ENCODE data around the gene CST3.
"Not testable (repeated sequence)": the region's sequence is repeated elsewhere in the genome, so short reads cannot be mapped to it uniquely, and the experiment has no call there.

The CST3 gene

GRCh38 chr20:23661002-23661429 lies 23.3 kb upstream of the CST3 start:
- DNase-seq = no peak

GRCh38 chr20:23659989-23660837 lies 22.5 kb upstream of the CST3 start:
- no peak for DNase-seq

- not testable (repeated sequence) for DNase-seq
Observed at GRCh38 chr20:23659610-23659988, 21.8 kb upstream of the CST3 start.

- no peak for DNase-seq
Observed at GRCh38 chr20:23658989-23659609, 21.3 kb upstream of the CST3 start.

- no peak for DNase-seq
Observed at GRCh38 chr20:23658336-23658735, 20.6 kb upstream of the CST3 start.

GRCh38 chr20:23657202-23657601 lies 19.4 kb upstream of the CST3 start:
- no peak for DNase-seq

GRCh38 chr20:23656372-23656771 lies 18.6 kb upstream of the CST3 start:
- DNase-seq = no peak

GRCh38 chr20:23655491-23656211 lies 17.9 kb upstream of the CST3 start:
- no peak for DNase-seq

GRCh38 chr20:23654717-23655116 lies 17.0 kb upstream of the CST3 start:
- no peak for DNase-seq

GRCh38 chr20:23654000-23654399 lies 16.2 kb upstream of the CST3 start:
- no peak for DNase-seq

GRCh38 chr20:23653400-23653938 lies 15.7 kb upstream of the CST3 start:
- no peak for DNase-seq

- no peak for DNase-seq
Observed at GRCh38 chr20:23652926-23653325, 15.2 kb upstream of the CST3 start.

- no peak for DNase-seq
Observed at GRCh38 chr20:23652371-23652770, 14.6 kb upstream of the CST3 start.

- DNase-seq = no peak
Observed at GRCh38 chr20:23651117-23651516, 13.4 kb upstream of the CST3 start.

GRCh38 chr20:23649830-23650417 lies 12.2 kb upstream of the CST3 start:
- no peak for DNase-seq

- DNase-seq = no peak
Observed at GRCh38 chr20:23649242-23649641, 11.5 kb upstream of the CST3 start.

- DNase-seq = no peak
Observed at GRCh38 chr20:23647346-23647745, 9.6 kb upstream of the CST3 start.

GRCh38 chr20:23646106-23646873 lies 8.5 kb upstream of the CST3 start:
- no peak for DNase-seq

GRCh38 chr20:23645575-23645974 lies 7.8 kb upstream of the CST3 start:
- DNase-seq = no peak

GRCh38 chr20:23644164-23644563 lies 6.4 kb upstream of the CST3 start:
- no peak for DNase-seq

- no peak for DNase-seq
Observed at GRCh38 chr20:23643659-23644058, 5.9 kb upstream of the CST3 start.

All from SIG-M5 (cell line).